KMS-11 (cell line): ENCODE results near the gene CA12.

Source experiments
- H2AFZ ChIP-seq: fragments of 200-600 bp; sonication (generic); 2 replicates; pipeline ENCODE4 v1.6.1; 2016; ENCODE audit warnings: antibody characterized with exemption, mixed run types, low read depth
- H3K27ac ChIP-seq: fragments of 200-600 bp; sonication (generic); 2 replicates; pipeline ENCODE4 v1.6.1; 2016; ENCODE audit warnings: mild to moderate bottlenecking, mixed run types
- H3K27me3 ChIP-seq: fragments of 200-600 bp; sonication (generic); 2 replicates; pipeline ENCODE4 v1.6.1; 2017; ENCODE audit warnings: mild to moderate bottlenecking, low read depth, mixed run types, moderate library complexity; ENCODE audit not compliant: insufficient read depth
- H3K36me3 ChIP-seq: fragments of 200-600 bp; sonication (generic); 2 replicates; pipeline ENCODE4 v1.6.1; 2017; ENCODE audit warnings: mild to moderate bottlenecking, mixed run types; ENCODE audit not compliant: insufficient read depth
- H3K4me1 ChIP-seq: fragments of 200-600 bp; sonication (generic); 2 replicates; pipeline ENCODE4 v1.6.1; 2016; ENCODE audit warnings: mild to moderate bottlenecking, low read depth, mixed run types; ENCODE audit not compliant: poor library complexity, severe bottlenecking
- H3K4me2 ChIP-seq: fragments of 200-600 bp; sonication (generic); 2 replicates; pipeline ENCODE4 v1.7.0; 2016; ENCODE audit warnings: mild to moderate bottlenecking, mixed run types
- H3K4me3 ChIP-seq: fragments of 200-600 bp; sonication (generic); IDR thresholded peaks from 2 replicates; pipeline ENCODE4 v1.6.1; 2017; ENCODE audit warnings: low read depth, low read length, mixed read lengths; ENCODE audit not compliant: insufficient read depth
- H3K79me2 ChIP-seq: fragments of 200-600 bp; sonication (generic); 2 replicates; pipeline ENCODE4 v1.6.1; 2016; ENCODE audit warnings: low read depth, mixed run types; ENCODE audit not compliant: insufficient read depth
- H3K9ac ChIP-seq: fragments of 200-600 bp; sonication (generic); 2 replicates; pipeline ENCODE4 v1.6.1; 2016; ENCODE audit warnings: mild to moderate bottlenecking, mixed run types
- H4K20me1 ChIP-seq: fragments of 200-600 bp; sonication (generic); 2 replicates; pipeline ENCODE4 v1.6.1; 2016; ENCODE audit warnings: mild to moderate bottlenecking, mixed run types; ENCODE audit not compliant: insufficient read depth
- CTCF ChIP-seq: fragments of 200-600 bp; sonication (generic); conservative IDR thresholded peaks from 2 replicates; pipeline ENCODE4 v1.6.1; 2017; ENCODE audit warnings: low read depth, mild to moderate bottlenecking, antibody characterized with exemption, low read length, moderate library complexity, mixed read lengths

Gene CA12

DNA sequence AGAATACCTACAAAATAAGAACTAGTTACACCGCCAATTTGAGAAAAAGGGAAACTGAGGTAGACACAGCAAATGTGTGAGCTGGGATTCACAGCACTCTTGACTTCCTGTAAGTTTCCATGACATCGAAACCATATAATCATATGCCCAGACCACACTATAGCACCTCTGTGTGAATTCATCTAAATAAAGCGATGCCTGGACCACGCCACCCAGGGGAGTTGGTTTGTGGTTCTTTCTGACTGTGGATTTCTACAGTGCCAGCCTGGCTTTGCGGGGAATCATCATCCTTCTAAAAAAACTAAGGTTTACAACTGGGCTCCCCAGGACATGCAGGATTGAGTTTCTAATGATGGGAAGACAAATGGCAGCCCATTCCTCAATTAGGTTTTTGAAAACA is 23.5 kb upstream of the CA12 start:
- Histone ChIP-seq H3K9ac (no peak overlapping the region), H3K27me3 (no peaks in the 10 kb centered on the region), H3K79me2 (no peaks in the 10 kb centered on the region), H3K36me3 (no peaks in the 10 kb centered on the region), H3K4me2 (no peak overlapping the region), H4K20me1 (no peaks in the 10 kb centered on the region), H2AFZ (no peak overlapping the region), H3K27ac (no peak overlapping the region), H3K4me3 (no peak overlapping the region), H3K4me1 (no peaks in the 10 kb centered on the region)
- TF ChIP-seq CTCF, result no peak

- Histone ChIP-seq H3K4me2 (no peak overlapping the region), H4K20me1 (no peaks in the 10 kb centered on the region), H2AFZ (no peak overlapping the region), H3K27me3 (no peaks in the 10 kb centered on the region), H3K36me3 (no peaks in the 10 kb centered on the region), H3K79me2 (no peaks in the 10 kb centered on the region), H3K4me1 (no peaks in the 10 kb centered on the region), H3K27ac (no peak overlapping the region), H3K4me3 (no peak overlapping the region), H3K9ac (no peak overlapping the region)
- TF ChIP-seq CTCF, result no peak
These were observed 21.8 kb upstream of the CA12 start for GRCh38 chr15:63403254-63403945.

DNA sequence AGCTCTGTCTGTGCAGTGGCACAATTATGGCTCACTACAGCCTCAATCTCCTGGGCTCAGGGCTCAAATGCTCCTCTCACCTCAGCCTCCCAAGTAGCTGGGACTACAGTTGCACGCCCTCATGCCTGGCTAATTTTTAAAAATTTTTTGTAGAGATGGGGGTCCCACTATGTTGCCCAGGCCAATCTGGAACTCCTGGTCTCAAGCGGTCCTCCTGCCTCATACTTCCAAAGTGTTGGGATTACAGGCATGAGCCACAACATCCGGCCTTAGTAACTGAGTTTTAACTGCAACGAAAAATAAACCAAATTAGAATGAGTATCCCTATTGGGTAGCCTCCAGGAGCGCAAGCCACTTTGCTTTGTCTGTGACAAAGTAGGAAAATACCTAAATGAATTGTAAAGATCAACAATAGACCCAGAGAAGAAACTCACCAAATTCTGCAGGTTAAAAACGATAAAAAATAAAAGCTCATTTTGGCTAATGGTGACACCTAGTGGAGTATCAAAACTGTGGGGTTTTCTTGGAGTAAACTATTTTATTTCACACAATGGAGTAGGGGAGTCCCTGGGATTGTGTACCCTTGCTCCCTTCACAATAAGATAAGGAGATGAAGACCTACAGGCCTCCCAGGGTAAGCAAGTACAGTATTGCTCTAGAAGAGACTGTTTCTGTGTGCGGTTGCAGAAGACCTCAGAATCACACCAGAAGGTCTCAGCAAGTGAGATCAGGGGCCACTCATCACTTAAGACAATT is 21.0 kb upstream of the CA12 start:
- Histone ChIP-seq H3K9ac (no peak overlapping the region), H3K4me1 (no peaks in the 10 kb centered on the region), H3K36me3 (no peaks in the 10 kb centered on the region), H3K4me2 (no peak overlapping the region), H3K4me3 (no peak overlapping the region), H3K27me3 (no peaks in the 10 kb centered on the region), H3K27ac (no peak overlapping the region), H2AFZ (no peak overlapping the region), H3K79me2 (no peaks in the 10 kb centered on the region), H4K20me1 (no peaks in the 10 kb centered on the region)
- TF ChIP-seq CTCF, result peak; percentile 54

- Histone ChIP-seq H2AFZ (no peak overlapping the region), H3K4me3 (no peak overlapping the region), H3K27me3 (no peaks in the 10 kb centered on the region), H3K4me2 (no peak overlapping the region), H3K27ac (no peak overlapping the region), H3K4me1 (no peaks in the 10 kb centered on the region), H3K79me2 (no peaks in the 10 kb centered on the region), H4K20me1 (no peaks in the 10 kb centered on the region), H3K36me3 (no peaks in the 10 kb centered on the region), H3K9ac (no peak overlapping the region)
- TF ChIP-seq CTCF, result no peak
These were observed 20.3 kb upstream of the CA12 start for GRCh38 chr15:63401714-63402497.
